Progenitor cell of endocrine pancreas (in vitro differentiated cells): ENCODE data around the gene DAG1. TPM values are rescaled to one million over a fixed set of nuclear protein-coding genes. Genes with fewer than 3 reads are reported as not detected.

ENCODE experiments used
- DNase-seq: peaks from one replicate; pipeline ENCODE4 v3.0.0; 2021; ENCODE audit warnings: low spot score; ENCODE audit not compliant: unreplicated experiment
- H3K27ac Mint-ChIP-seq: 2 replicates; pipeline ENCODE4 v1.8.0; 2021; ENCODE audit warnings: mild to moderate bottlenecking, moderate library complexity, mixed read lengths
- H3K27me3 Mint-ChIP-seq: 2 replicates; pipeline ENCODE4 v1.8.0; 2021; ENCODE audit warnings: mixed read lengths
- H3K36me3 Mint-ChIP-seq: 2 replicates; pipeline ENCODE4 v1.8.0; 2022; ENCODE audit warnings: mixed read lengths; ENCODE audit not compliant: insufficient read depth
- H3K4me1 Mint-ChIP-seq: 2 replicates; pipeline ENCODE4 v1.8.0; 2021; ENCODE audit warnings: low read depth, mixed read lengths
- H3K4me3 Mint-ChIP-seq: 2 replicates; pipeline ENCODE4 v1.8.0; 2021; ENCODE audit warnings: low read depth, mild to moderate bottlenecking, moderate library complexity, mixed read lengths
- H3K9me3 Mint-ChIP-seq: 2 replicates; pipeline ENCODE4 v1.8.0; 2021; ENCODE audit warnings: low read depth, mixed read lengths
- total RNA-seq: library from RNA; stranded (reverse); gene quantifications from 2 replicates; pipeline ENCODE4 v1.2.1, GENCODE V29; 2021
- TF ChIP-seq, protein P1 (sequence below): fragments of 200-600 bp; sonication (generic); IDR thresholded peaks from one replicate; pipeline ENCODE4 v1.5.0; 2021; ENCODE audit warnings: antibody characterized with exemption, mild to moderate bottlenecking; ENCODE audit not compliant: unreplicated experiment

The DAG1 gene
- total RNA-seq, 1 donor from 2014 or later, result 109 TPM

DNA sequence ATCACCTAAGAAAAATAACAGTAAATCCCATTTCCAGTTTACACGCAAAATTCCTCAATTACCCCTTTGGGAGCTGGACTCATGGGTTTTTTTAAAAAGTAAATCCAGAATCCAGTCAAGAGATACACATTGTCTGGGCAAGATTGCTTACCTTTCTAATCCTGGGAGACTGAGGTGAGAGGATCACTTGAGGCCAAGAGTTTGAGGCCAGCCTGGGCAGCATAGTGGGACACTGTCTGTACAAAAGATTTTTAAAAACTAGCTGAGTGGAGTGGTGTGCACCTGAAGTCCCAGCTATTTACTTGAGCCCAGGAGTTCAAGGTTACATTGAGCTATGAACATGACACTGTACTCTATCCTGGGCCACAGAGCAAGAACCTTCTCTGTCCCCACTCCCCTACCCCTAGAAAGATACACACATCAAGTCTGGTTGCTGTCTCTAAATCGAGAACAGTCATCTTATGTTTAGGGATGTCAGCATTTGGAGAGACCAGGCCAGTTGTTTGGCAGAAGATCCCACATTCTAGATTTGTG lies 39.0 kb downstream of the DAG1 start:
- peaks cover 14% of the 10 kb centered on the region for H3K36me3 Mint-ChIP-seq
- H3K9me3 Mint-ChIP-seq, result no peaks in the 10 kb centered on the region
- no peak for DNase-seq
- TF ChIP-seq, protein P1, sequence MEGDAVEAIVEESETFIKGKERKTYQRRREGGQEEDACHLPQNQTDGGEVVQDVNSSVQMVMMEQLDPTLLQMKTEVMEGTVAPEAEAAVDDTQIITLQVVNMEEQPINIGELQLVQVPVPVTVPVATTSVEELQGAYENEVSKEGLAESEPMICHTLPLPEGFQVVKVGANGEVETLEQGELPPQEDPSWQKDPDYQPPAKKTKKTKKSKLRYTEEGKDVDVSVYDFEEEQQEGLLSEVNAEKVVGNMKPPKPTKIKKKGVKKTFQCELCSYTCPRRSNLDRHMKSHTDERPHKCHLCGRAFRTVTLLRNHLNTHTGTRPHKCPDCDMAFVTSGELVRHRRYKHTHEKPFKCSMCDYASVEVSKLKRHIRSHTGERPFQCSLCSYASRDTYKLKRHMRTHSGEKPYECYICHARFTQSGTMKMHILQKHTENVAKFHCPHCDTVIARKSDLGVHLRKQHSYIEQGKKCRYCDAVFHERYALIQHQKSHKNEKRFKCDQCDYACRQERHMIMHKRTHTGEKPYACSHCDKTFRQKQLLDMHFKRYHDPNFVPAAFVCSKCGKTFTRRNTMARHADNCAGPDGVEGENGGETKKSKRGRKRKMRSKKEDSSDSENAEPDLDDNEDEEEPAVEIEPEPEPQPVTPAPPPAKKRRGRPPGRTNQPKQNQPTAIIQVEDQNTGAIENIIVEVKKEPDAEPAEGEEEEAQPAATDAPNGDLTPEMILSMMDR, result no peak
- H3K27me3 Mint-ChIP-seq, result no peaks in the 10 kb centered on the region
- no peak overlapping the region for H3K27ac Mint-ChIP-seq
- H3K4me1 Mint-ChIP-seq, result peaks cover 5% of the 10 kb centered on the region
- H3K4me3 Mint-ChIP-seq, result no peak overlapping the region

DNA sequence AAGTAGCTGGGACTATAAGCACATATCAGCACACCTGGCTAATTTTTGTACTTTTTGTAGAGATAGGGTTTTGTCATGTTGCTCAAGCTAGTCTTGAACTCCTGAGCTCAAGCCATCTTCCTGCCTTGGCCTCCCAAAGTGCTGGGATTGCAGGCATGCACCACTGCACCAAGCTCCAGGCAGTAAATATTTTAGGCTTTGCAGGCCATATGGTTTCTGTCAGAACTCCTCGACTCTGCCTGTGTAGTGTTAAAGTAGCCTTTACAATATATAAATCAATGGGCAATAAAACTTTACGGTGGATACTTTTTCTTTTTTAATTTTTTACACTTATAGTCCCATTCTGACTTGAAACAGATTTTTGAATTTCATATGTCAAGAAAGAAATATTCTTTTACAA lies 41.6 kb downstream of the DAG1 start:
- Mint-ChIP-seq H3K27me3 (no peaks in the 10 kb centered on the region), H3K9me3 (no peaks in the 10 kb centered on the region)

DNA sequence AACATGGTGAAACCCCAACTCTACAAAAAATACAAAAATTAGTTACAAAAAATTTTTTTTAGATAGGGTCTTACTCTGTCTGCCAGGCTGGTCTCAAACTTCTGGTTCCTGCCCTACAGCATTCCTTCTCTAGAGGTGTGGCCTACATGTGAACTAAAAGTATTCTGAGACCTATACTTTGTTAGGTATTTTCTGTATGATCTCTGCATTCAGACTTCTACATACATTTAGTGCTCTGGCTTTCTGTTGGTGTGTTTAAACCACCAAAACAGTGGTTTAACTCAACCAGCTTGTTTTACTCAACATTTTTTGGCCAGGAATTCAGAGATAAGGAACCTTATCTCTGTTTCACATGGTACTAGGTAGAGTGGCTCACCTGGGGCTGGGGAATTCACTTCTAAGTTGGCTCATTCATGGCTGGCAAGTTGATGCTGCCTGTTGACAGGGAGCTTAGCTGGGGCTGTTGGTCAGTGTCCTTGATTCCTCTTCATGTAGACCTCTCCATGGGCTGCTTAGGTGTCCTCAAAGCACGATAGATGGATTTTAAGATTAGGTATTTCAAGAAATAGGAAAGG lies 42.8 kb downstream of the DAG1 start:
- Mint-ChIP-seq H3K36me3 (peaks cover 23% of the 10 kb centered on the region), H3K9me3 (no peaks in the 10 kb centered on the region), H3K4me3 (no peak overlapping the region), H3K4me1 (peaks cover 5% of the 10 kb centered on the region), H3K27me3 (no peaks in the 10 kb centered on the region), H3K27ac (peak overlapping the region; percentile 69)
- no peak for DNase-seq
- TF ChIP-seq, protein P1, result no peak

More for the DNA sequence above, 41.6 kb downstream of the DAG1 start:
- Mint-ChIP-seq H3K4me1 (peaks cover 5% of the 10 kb centered on the region), H3K36me3 (peaks cover 20% of the 10 kb centered on the region), H3K4me3 (no peak overlapping the region), H3K27ac (no peak overlapping the region)
- DNase-seq, result no peak
- TF ChIP-seq, protein P1, result no peak

DNA sequence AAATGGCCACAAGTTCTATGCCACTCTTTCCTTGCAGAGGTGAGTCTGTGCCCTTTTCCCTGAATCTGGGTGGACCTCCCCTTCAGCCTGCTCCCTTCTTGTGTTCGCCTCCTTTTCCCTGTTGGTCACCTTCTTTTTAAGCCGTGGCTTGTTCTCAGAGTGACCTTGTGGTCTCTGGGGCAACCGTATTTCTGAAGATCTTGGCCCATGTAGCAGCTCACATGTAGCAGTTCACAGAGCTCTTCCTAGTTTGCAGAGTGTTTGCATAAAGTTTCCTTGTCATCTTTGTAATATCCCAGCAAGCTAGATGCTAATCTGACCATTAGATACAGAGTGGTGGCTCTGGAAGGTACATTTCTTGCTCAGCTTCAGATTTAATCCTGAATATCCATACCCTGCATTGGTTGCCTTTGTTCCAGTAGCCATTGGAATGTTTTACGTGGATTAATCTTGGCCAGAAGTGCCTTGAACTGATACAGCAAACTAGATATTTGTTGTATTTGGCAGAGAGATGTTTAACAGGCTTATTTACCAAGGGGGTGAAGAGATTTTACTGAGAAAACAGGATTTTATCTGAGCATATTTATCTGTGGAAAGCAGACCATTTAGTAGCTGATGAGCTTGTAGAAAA lies 43.5 kb downstream of the DAG1 start:
- no peaks in the 10 kb centered on the region for H3K27me3 Mint-ChIP-seq
- no peaks in the 10 kb centered on the region for H3K9me3 Mint-ChIP-seq
- TF ChIP-seq, protein P1, result no peak
- H3K36me3 Mint-ChIP-seq, result peaks cover 23% of the 10 kb centered on the region
- DNase-seq, result no peak
- H3K4me1 Mint-ChIP-seq, result peaks cover 5% of the 10 kb centered on the region
- H3K4me3 Mint-ChIP-seq, result no peak overlapping the region
- H3K27ac Mint-ChIP-seq, result no peak overlapping the region

DNA sequence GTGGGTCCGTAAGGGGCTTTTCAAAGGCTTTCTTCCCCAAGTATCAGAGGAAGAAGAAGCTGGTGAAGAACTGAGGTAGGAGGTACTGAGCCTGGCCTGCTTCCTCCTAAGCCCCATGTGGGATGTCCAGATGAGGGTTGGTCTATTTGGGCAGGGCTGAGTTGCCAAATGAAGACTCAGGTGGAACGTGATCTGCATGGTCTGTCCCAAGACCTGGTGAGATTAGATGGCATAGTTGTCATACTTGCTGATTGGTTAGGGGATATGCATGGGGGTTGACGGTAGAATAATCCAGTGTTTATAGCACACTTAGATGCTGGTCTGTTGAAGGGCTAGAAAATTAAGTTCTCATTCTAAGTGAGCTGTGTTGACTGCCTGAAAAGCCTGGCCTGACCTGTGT lies 47.9 kb downstream of the DAG1 start:
- Mint-ChIP-seq H3K4me3 (no peak overlapping the region), H3K27ac (no peak overlapping the region), H3K9me3 (no peaks in the 10 kb centered on the region), H3K4me1 (peaks cover 14% of the 10 kb centered on the region), H3K36me3 (peaks cover 18% of the 10 kb centered on the region), H3K27me3 (no peaks in the 10 kb centered on the region)
- TF ChIP-seq, protein P1, result no peak
- no peak for DNase-seq
